Measurements from ENCODE around the gene ROR1. TPM values are rescaled to one million over a fixed set of nuclear protein-coding genes. Genes with fewer than 3 reads are reported as not detected.

The ROR1 gene
- total RNA-seq, 1 donor from 2014 or later, result 13.6 TPM

- no peak for DNase-seq
Observed at GRCh38 chr1:63859480-63860275, 85.9 kb downstream of the ROR1 start.

- peak; percentile 56 for DNase-seq
Observed at GRCh38 chr1:63861052-63861691, 87.4 kb downstream of the ROR1 start.

- DNase-seq, result no peak
Observed at GRCh38 chr1:63863145-63863544, 89.3 kb downstream of the ROR1 start.

- DNase-seq, result peak; percentile 66
Observed at GRCh38 chr1:63864224-63864641, 90.4 kb downstream of the ROR1 start.

GRCh38 chr1:63865561-63865960 is 91.7 kb downstream of the ROR1 start:
- no peak for DNase-seq

GRCh38 chr1:63866084-63866483 is 92.3 kb downstream of the ROR1 start:
- no peak for DNase-seq

GRCh38 chr1:63867429-63868176 is 93.8 kb downstream of the ROR1 start:
- no peak for DNase-seq

- DNase-seq, result no peak
Observed at GRCh38 chr1:63868268-63868781, 94.5 kb downstream of the ROR1 start.

- DNase-seq, result no peak
Observed at GRCh38 chr1:63870152-63870551, 96.3 kb downstream of the ROR1 start.

- DNase-seq, result no peak
Observed at GRCh38 chr1:63871463-63871862, 97.6 kb downstream of the ROR1 start.

- no peak for DNase-seq
Observed at GRCh38 chr1:63873751-63874150, 99.9 kb downstream of the ROR1 start.

- no peak for DNase-seq
Observed at GRCh38 chr1:63874278-63874880, 100.6 kb downstream of the ROR1 start.

GRCh38 chr1:63875636-63876035 is 101.8 kb downstream of the ROR1 start:
- DNase-seq, result no peak

- DNase-seq, result no peak
Observed at GRCh38 chr1:63877021-63877767, 103.4 kb downstream of the ROR1 start.

GRCh38 chr1:63877816-63878215 is 104.0 kb downstream of the ROR1 start:
- no peak for DNase-seq

- DNase-seq, result no peak
Observed at GRCh38 chr1:63878932-63879331, 105.1 kb downstream of the ROR1 start.

GRCh38 chr1:63880958-63881576 is 107.2 kb downstream of the ROR1 start:
- DNase-seq, result no peak

- DNase-seq, result no peak
Observed at GRCh38 chr1:63882048-63882704, 108.4 kb downstream of the ROR1 start.

GRCh38 chr1:63883494-63884235 is 109.8 kb downstream of the ROR1 start:
- DNase-seq, result no peak

- no peak for DNase-seq
Observed at GRCh38 chr1:63884486-63884885, 110.7 kb downstream of the ROR1 start.
